ENCODE measurements around the gene PDIA5. TPM values are rescaled to one million over a fixed set of nuclear protein-coding genes. Genes with fewer than 3 reads are reported as not detected.

Gene PDIA5
- polyA plus RNA-seq, 1 donor (not counting 4 experiments of a cell fraction or from before 2014, with no cell fraction given), result 29.8 TPM

DNA sequence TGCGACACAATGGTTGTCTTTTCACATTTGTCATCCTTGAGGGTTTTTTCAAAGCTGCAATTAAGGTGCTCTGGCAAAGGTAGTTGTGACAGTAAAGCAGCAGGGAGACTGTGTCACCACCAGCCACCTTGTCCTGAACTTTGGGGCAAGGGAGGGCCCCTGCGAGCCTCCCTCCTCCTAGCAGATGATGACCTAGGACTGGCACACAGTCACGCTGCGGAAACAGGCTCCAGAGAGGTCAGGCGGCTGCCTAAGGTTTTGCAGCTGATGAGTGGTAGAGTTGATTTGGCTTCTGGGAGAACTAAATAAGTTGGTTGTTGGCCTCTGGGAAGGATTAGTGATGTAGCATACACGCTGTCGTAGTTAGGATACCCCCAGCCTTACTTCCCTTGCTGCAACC, 62.7 kb downstream of the PDIA5 start:
- H4K20me1 ChIP-seq (ENCODE audit: control insufficient read depth, extremely low read depth, insufficient read depth, low read length), result no peaks in the 10 kb centered on the region
- H3K4me2 ChIP-seq (ENCODE audit: control insufficient read depth, extremely low read depth, insufficient read depth, low read depth, low read length), result no peak overlapping the region
- H3K4me3 ChIP-seq (ENCODE audit: control insufficient read depth in 2 of 3, extremely low read depth in 1 of 3, insufficient read depth in 2 of 3, low read depth in 1 of 3, low read length in 3 of 3), result no peak overlapping the region
- H3K27me3 ChIP-seq (ENCODE audit: control insufficient read depth, extremely low read depth, insufficient read depth, low read length), result no peaks in the 10 kb centered on the region
- peaks cover 44 to 47% of the 10 kb centered on the region in 2 experiments for H3K36me3 ChIP-seq (ENCODE audit: control insufficient read depth in 2 of 2, extremely low read depth in 1 of 2, insufficient read depth in 2 of 2, low read length in 2 of 2)
- DNase-seq (ENCODE audit: low read depth, low spot score) (no peak), FAIRE-seq (no peak)
- dilution Hi-C loops (cut with MboI; ENCODE audit: extremely low pct_ligation_motif_present, low sequenced_read_pairs), result no loop called here
- no peak overlapping the region for H3K27ac ChIP-seq (ENCODE audit: control insufficient read depth, insufficient read depth, low read length)
- no peaks in the 10 kb centered on the region for H3K9me3 ChIP-seq (ENCODE audit: control insufficient read depth, low read depth, low read length)
- no peaks in the 10 kb centered on the region for H3K9me1 ChIP-seq (ENCODE audit: control insufficient read depth, extremely low read depth, insufficient read depth, low read length)
- no peaks in the 10 kb centered on the region for H3K4me1 ChIP-seq (ENCODE audit: control insufficient read depth, extremely low read depth, insufficient read depth, low read length)
- H3K79me2 ChIP-seq (ENCODE audit: control insufficient read depth, insufficient read depth, low read length), result no peaks in the 10 kb centered on the region
- no peak overlapping the region for H2AFZ ChIP-seq (ENCODE audit: control insufficient read depth, low read length)
- TF ChIP-seq EZH2 (IDR thresholded peaks at IDR 0.05; ENCODE audit: low read length), result no peak
- no peak for TF ChIP-seq CTCF (optimal IDR thresholded peaks at IDR 0.05 in 1 of 3, IDR thresholded peaks at IDR 0.05 in 1 of 3, conservative IDR thresholded peaks at IDR 0.05 in 1 of 3; ENCODE audit: extremely low read depth in 1 of 3, insufficient read depth in 2 of 3, low read length in 3 of 3)
- no peak overlapping the region for H3K9ac ChIP-seq (ENCODE audit: control insufficient read depth, extremely low read depth, insufficient read depth, low read length)

- Histone ChIP-seq H3K27me3 (ENCODE audit: control insufficient read depth, extremely low read depth, insufficient read depth, low read length) (no peaks in the 10 kb centered on the region), H4K20me1 (ENCODE audit: control insufficient read depth, extremely low read depth, insufficient read depth, low read length) (no peaks in the 10 kb centered on the region), H3K9ac (ENCODE audit: control insufficient read depth, extremely low read depth, insufficient read depth, low read length) (no peak overlapping the region), H3K79me2 (ENCODE audit: control insufficient read depth, insufficient read depth, low read length) (no peaks in the 10 kb centered on the region), H3K9me3 (ENCODE audit: control insufficient read depth, low read depth, low read length) (no peaks in the 10 kb centered on the region), H2AFZ (ENCODE audit: control insufficient read depth, low read length) (no peak overlapping the region), H3K4me1 (ENCODE audit: control insufficient read depth, extremely low read depth, insufficient read depth, low read length) (no peaks in the 10 kb centered on the region), H3K4me2 (ENCODE audit: control insufficient read depth, extremely low read depth, insufficient read depth, low read depth, low read length) (no peak overlapping the region), H3K27ac (ENCODE audit: control insufficient read depth, insufficient read depth, low read length) (no peak overlapping the region), H3K36me3 (ENCODE audit: control insufficient read depth in 2 of 2, extremely low read depth in 1 of 2, insufficient read depth in 2 of 2, low read length in 2 of 2) (peaks cover 40 to 41% of the 10 kb centered on the region in 2 experiments), H3K9me1 (ENCODE audit: control insufficient read depth, extremely low read depth, insufficient read depth, low read length) (no peaks in the 10 kb centered on the region), H3K4me3 (ENCODE audit: control insufficient read depth in 2 of 3, extremely low read depth in 1 of 3, insufficient read depth in 2 of 3, low read depth in 1 of 3, low read length in 3 of 3) (no peak overlapping the region)
- FAIRE-seq (no peak), DNase-seq (ENCODE audit: low read depth, low spot score) (no peak)
- TF ChIP-seq CTCF (optimal IDR thresholded peaks at IDR 0.05 in 1 of 3, IDR thresholded peaks at IDR 0.05 in 1 of 3, conservative IDR thresholded peaks at IDR 0.05 in 1 of 3; ENCODE audit: extremely low read depth in 1 of 3, insufficient read depth in 2 of 3, low read length in 3 of 3) (no peak), EZH2 (IDR thresholded peaks at IDR 0.05; ENCODE audit: low read length) (no peak)
- dilution Hi-C loops (cut with MboI; ENCODE audit: extremely low pct_ligation_motif_present, low sequenced_read_pairs), result no loop called here
Observed at GRCh38 chr3:123130079-123130750, 63.4 kb downstream of the PDIA5 start.

Data from keratinocyte (primary cell).